Measurements from ENCODE around the gene PPM1E. TPM values are rescaled to one million over a fixed set of nuclear protein-coding genes. Genes with fewer than 3 reads are reported as not detected.
"Not testable (repeated sequence)": the region's sequence is repeated elsewhere in the genome, so short reads cannot be mapped to it uniquely, and the experiment has no call there.

PPM1E gene
- total RNA-seq, 2 donors from 2014 or later = not detected

DNA sequence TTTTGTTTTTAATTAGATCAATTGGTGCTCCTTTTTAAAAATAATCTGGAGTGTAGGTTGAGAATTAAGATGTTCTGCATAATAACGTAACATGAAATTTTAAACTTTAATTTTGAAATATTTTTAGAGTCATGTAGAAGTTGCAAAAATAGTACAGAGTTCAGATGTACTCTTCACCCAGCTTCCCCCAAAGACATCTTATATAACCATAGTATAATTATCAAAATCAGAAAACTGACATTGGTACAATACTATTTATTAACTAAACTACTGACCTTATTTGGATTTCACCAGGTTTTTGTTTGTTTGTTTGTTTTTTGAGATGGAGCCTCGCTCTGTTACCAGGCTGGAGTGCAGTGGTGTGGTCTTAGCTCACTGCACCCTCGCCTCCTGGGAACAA, 76.9 kb downstream of the PPM1E start:
- Mint-ChIP-seq H3K9me3 (no peaks in the 10 kb centered on the region), H3K27ac (no peak overlapping the region), H3K36me3 (no peaks in the 10 kb centered on the region), H3K4me1 (ENCODE audit: low read depth in 2 of 2) (no peaks in the 10 kb centered on the region), H3K27me3 (peaks cover 20 to 25% of the 10 kb centered on the region in 2 donors), H3K4me3 (no peak overlapping the region)
- ATAC-seq (no peak), DNase-seq (ENCODE audit: low spot score) (no peak)

DNA sequence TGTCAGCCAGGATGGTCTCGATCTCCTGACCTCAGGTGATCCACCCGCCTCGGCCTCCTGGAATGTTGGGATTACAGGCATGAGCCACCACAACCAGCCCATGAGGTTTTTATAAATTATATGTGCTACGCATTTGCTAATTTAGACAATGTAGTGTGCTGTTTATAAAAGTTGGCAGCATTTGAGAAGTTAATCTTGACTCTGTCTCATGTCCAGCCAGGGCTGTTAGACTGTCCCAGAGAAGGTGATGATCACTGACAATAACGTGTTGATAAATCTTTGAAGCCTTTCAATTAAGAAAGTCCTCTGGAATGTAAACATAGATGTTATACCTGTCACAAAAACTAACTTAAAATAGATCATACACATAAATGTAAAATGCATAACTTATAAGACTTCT, 82.0 kb downstream of the PPM1E start:
- no peaks in the 10 kb centered on the region for H3K9me3 Mint-ChIP-seq
- peaks cover 27 to 39% of the 10 kb centered on the region in 2 donors for H3K27me3 Mint-ChIP-seq
- no peak overlapping the region for H3K4me3 Mint-ChIP-seq
- DNase-seq (ENCODE audit: low spot score) = no peak
- H3K27ac Mint-ChIP-seq = no peak overlapping the region
- H3K4me1 Mint-ChIP-seq (ENCODE audit: low read depth in 2 of 2) = no peaks in the 10 kb centered on the region
- no peak for ATAC-seq
- no peaks in the 10 kb centered on the region for H3K36me3 Mint-ChIP-seq

- no peak overlapping the region for H3K27ac Mint-ChIP-seq
- no peaks in the 10 kb centered on the region for H3K36me3 Mint-ChIP-seq
- H3K4me3 Mint-ChIP-seq = no peak overlapping the region
- ATAC-seq = no peak
- H3K9me3 Mint-ChIP-seq = no peaks in the 10 kb centered on the region
- H3K27me3 Mint-ChIP-seq = peaks cover 16 to 21% of the 10 kb centered on the region in 2 donors
- DNase-seq (ENCODE audit: low spot score) = no peak
- no peaks in the 10 kb centered on the region for H3K4me1 Mint-ChIP-seq (ENCODE audit: low read depth in 2 of 2)
Measured at GRCh38 chr17:58840820-58841612, 85.4 kb downstream of the PPM1E start.

DNA sequence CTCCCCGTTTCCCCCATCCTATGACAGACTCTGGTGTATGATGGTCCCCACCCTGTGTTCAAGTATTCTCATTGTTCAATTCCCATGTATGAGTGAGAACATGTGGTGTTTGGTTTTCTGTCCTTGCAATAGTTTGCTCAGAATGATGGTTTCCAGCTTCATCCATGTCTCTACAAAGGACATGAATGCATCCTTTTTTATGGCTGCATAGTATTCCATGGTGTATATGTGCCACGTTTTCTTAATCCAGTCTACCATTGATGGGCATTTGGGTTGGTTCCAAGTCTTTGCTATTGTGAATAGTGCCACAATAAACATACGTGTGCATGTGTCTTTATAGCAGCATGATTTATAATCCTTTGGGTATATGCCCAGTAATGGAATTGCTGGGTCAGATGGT, 90.8 kb downstream of the PPM1E start:
- H3K36me3 Mint-ChIP-seq; H3K4me1 Mint-ChIP-seq (ENCODE audit: low read depth in 2 of 2); ATAC-seq; H3K9me3 Mint-ChIP-seq; DNase-seq (ENCODE audit: low spot score); H3K27ac Mint-ChIP-seq; H3K4me3 Mint-ChIP-seq: not testable (repeated sequence)
- H3K27me3 Mint-ChIP-seq = peaks cover 33 to 37% of the 10 kb centered on the region in 2 donors

GRCh38 chr17:58850106-58850505, 94.5 kb downstream of the PPM1E start:
- not testable (repeated sequence) for DNase-seq (ENCODE audit: low spot score); H3K27ac Mint-ChIP-seq; H3K9me3 Mint-ChIP-seq; ATAC-seq; H3K36me3 Mint-ChIP-seq; H3K4me3 Mint-ChIP-seq; H3K4me1 Mint-ChIP-seq (ENCODE audit: low read depth in 2 of 2)
- peaks cover 38 to 53% of the 10 kb centered on the region in 2 donors for H3K27me3 Mint-ChIP-seq

DNA sequence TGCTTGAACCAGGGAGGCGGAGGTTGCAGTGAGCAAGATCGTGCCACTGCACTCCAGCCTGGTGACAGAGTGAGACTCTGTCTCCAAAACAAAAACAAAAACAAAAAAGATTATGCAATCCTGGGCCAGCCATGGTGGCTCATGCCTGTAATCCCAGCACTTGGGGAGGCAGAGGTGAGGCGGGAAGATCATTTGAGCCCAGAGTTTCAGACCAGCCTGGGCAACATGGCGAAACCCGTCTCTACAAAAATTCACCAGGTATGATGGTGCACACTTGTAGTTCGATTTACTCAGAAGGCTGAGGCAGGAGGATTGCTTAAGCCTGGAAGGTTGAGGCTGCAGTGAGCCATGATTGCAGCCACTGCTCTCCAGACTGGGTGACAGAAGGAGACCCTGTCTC, 109.6 kb downstream of the PPM1E start:
- no peak for DNase-seq (ENCODE audit: low spot score)

GRCh38 chr17:58870747-58871146, 115.1 kb downstream of the PPM1E start:
- DNase-seq (ENCODE audit: low spot score) (no peak), ATAC-seq (no peak)
- Mint-ChIP-seq H3K27ac (no peak overlapping the region), H3K4me3 (no peak overlapping the region), H3K4me1 (ENCODE audit: low read depth in 2 of 2) (no peaks in the 10 kb centered on the region), H3K27me3 (peaks cover 19 to 20% of the 10 kb centered on the region in 2 donors), H3K36me3 (no peaks in the 10 kb centered on the region), H3K9me3 (no peaks in the 10 kb centered on the region)

More for the DNA sequence above, 109.6 kb downstream of the PPM1E start:
- no peaks in the 10 kb centered on the region for H3K4me1 Mint-ChIP-seq (ENCODE audit: low read depth in 2 of 2)
- H3K9me3 Mint-ChIP-seq = no peaks in the 10 kb centered on the region
- H3K36me3 Mint-ChIP-seq = no peaks in the 10 kb centered on the region
- no peak overlapping the region for H3K27ac Mint-ChIP-seq
- no peak overlapping the region for H3K4me3 Mint-ChIP-seq
- ATAC-seq = no peak
- H3K27me3 Mint-ChIP-seq = peaks cover 10 to 20% of the 10 kb centered on the region in 2 donors

DNA sequence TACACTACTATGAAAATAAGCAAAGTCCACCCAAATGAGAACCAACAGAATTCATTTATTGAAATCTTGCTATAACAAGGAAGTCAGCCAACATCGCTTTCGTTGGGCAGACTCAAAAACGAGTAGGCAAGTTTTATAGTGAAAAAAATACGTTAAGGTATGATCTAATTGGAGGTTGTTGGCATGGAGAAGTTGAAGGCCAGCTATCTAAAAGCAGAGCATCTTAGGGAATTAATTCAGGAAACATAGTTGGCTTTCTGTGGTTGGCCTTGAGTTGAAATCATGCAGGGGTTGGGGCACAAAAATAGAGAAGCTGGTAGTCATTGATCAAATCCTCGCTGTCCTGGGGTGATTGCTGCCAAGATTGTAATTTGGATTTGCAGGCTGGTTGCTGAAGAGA, 118.3 kb downstream of the PPM1E start:
- Mint-ChIP-seq H3K9me3 (no peaks in the 10 kb centered on the region), H3K27ac (no peak overlapping the region), H3K4me1 (ENCODE audit: low read depth in 2 of 2) (no peaks in the 10 kb centered on the region), H3K27me3 (peaks cover 19 to 20% of the 10 kb centered on the region in 2 donors), H3K36me3 (no peaks in the 10 kb centered on the region), H3K4me3 (no peak overlapping the region)
- DNase-seq (ENCODE audit: low spot score) (no peak), ATAC-seq (no peak)

- no peak for DNase-seq (ENCODE audit: low spot score)
- H3K4me3 Mint-ChIP-seq = no peak overlapping the region
- H3K9me3 Mint-ChIP-seq = no peaks in the 10 kb centered on the region
- no peaks in the 10 kb centered on the region for H3K4me1 Mint-ChIP-seq (ENCODE audit: low read depth in 2 of 2)
- no peak for ATAC-seq
- H3K27me3 Mint-ChIP-seq = peaks cover 7 to 13% of the 10 kb centered on the region in 2 donors
- H3K27ac Mint-ChIP-seq = no peak overlapping the region
- H3K36me3 Mint-ChIP-seq = no peaks in the 10 kb centered on the region
Measured at GRCh38 chr17:58875261-58875660, 119.6 kb downstream of the PPM1E start.

GRCh38 chr17:58884161-58884560, 128.5 kb downstream of the PPM1E start:
- Mint-ChIP-seq H3K27ac (no peak overlapping the region), H3K9me3 (no peaks in the 10 kb centered on the region), H3K36me3 (no peaks in the 10 kb centered on the region), H3K4me3 (no peak overlapping the region), H3K27me3 (peaks cover 13 to 25% of the 10 kb centered on the region in 2 donors), H3K4me1 (ENCODE audit: low read depth in 2 of 2) (no peaks in the 10 kb centered on the region)
- DNase-seq (ENCODE audit: low spot score) (no peak), ATAC-seq (no peak)

DNA sequence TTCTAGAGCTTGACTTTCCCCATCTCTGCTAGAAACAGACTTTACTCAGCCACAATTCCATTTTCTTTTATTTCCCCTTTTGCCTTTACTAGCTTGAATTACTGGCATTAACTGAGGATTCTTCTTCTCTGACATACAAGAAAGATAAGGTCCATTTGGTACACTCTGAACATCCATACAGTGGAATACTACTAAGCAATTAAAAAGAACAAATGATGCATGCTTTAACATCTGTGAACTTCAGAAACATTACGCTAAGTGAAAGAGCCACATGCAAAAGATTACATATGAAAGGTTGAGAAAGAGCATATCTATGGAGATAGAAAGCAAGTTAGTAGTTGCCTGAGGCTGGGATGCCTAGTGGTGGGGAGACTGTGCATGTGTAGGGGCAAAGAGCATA, 130.9 kb downstream of the PPM1E start:
- H3K4me3 Mint-ChIP-seq = no peak overlapping the region
- H3K9me3 Mint-ChIP-seq = no peaks in the 10 kb centered on the region
- ATAC-seq (no peak), DNase-seq (ENCODE audit: low spot score) (no peak)
- no peak overlapping the region for H3K27ac Mint-ChIP-seq
- no peaks in the 10 kb centered on the region for H3K36me3 Mint-ChIP-seq
- no peaks in the 10 kb centered on the region for H3K4me1 Mint-ChIP-seq (ENCODE audit: low read depth in 2 of 2)
- peaks cover 10 to 37% of the 10 kb centered on the region in 2 donors for H3K27me3 Mint-ChIP-seq

DNA sequence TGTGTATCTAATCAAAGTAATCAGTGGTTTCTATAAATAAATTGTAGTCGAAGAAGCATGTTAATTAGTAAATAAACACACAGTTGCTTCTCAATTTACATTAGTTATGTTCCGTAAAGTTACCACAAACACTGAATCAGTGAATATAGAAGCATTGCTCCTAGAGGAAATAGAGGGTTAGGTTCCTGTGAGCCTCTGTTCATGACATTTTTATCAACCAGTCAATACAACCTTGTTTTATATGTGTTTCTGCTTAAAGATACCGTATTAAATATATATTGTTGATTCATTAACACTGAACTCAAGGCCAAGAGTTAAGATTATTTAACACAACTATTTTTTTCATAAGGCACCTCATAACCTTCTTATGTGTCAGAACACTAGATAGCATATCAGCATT, 134.3 kb downstream of the PPM1E start:
- peaks cover 13 to 45% of the 10 kb centered on the region in 2 donors for H3K27me3 Mint-ChIP-seq
- DNase-seq (ENCODE audit: low spot score) (no peak), ATAC-seq (no peak)
- no peaks in the 10 kb centered on the region for H3K36me3 Mint-ChIP-seq
- no peaks in the 10 kb centered on the region for H3K4me1 Mint-ChIP-seq (ENCODE audit: low read depth in 2 of 2)
- peaks cover 2% of the 10 kb centered on the region for H3K9me3 Mint-ChIP-seq
- no peak overlapping the region for H3K27ac Mint-ChIP-seq
- H3K4me3 Mint-ChIP-seq = no peak overlapping the region

- Mint-ChIP-seq H3K27ac (no peak overlapping the region), H3K4me3 (no peak overlapping the region), H3K9me3 (no peaks in the 10 kb centered on the region), H3K27me3 (peaks cover 7 to 12% of the 10 kb centered on the region in 2 donors), H3K36me3 (no peaks in the 10 kb centered on the region), H3K4me1 (ENCODE audit: low read depth in 2 of 2) (no peaks in the 10 kb centered on the region)
- no peak for ATAC-seq
- no peak for DNase-seq (ENCODE audit: low spot score)
Measured at GRCh38 chr17:58899191-58899590, 143.5 kb downstream of the PPM1E start.

DNA sequence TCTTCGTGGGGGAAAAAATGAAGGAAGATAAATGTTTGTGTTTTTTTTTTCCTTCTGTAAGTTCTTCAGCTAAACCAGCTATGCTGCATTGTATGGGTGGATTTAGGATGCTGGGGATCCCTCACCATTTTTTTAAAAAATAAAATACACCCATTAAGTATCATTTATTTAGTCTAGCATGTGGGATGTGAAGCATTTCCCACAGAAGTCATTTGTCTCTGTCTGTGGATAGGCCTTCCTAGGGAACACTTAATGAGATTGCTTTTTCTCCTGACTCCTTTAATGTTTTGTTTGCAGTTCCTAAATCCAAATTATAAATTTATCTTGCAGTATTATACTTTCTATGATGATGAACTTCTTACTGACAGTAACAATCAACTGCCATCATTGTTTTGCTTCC, 146.7 kb downstream of the PPM1E start:
- Mint-ChIP-seq H3K4me1 (ENCODE audit: low read depth in 2 of 2) (no peaks in the 10 kb centered on the region), H3K36me3 (no peaks in the 10 kb centered on the region), H3K27ac (no peak overlapping the region), H3K9me3 (no peaks in the 10 kb centered on the region), H3K4me3 (no peak overlapping the region), H3K27me3 (peaks cover 6 to 10% of the 10 kb centered on the region in 2 donors)
- no peak for DNase-seq (ENCODE audit: low spot score)
- no peak for ATAC-seq

Measured in natural killer cell treated with Interleukin-12 subunit alpha and Interleukin-12 subunit beta and Interleukin-15 and Interleukin-18, amount 100 ng/mL, for 72 hours (primary cell).